IMR-90 (cell line): ENCODE data around the gene SPPL3. TPM values are rescaled to one million over a fixed set of nuclear protein-coding genes. Genes with fewer than 3 reads are reported as not detected.

Source experiments
- ATAC-seq: fragments of 200-7000 bp; cut with Tn5 transposase; 2 replicates; pipeline ENCODE4 v1.9.1; 2020; ENCODE audit warnings: low read depth, mild to moderate bottlenecking, moderate library complexity
- BruUV-seq: library from RNA; stranded (reverse); fragments of 400-500 nt; replicated peaks from 2 replicates; lab custom pipeline; 2021; lab: Mats Ljungman, UMichigan
- CTCF ChIA-PET: fragments of 300-600 bp; formaldehyde crosslinking; extraction: SDS; loops from one replicate; lab custom pipeline; 2021; ENCODE audit warnings: antibody characterized with exemption; lab: Yijun Ruan, JAX
- POLR2A ChIA-PET: fragments of 300-600 bp; sonication (Branson Sonifier 250); formaldehyde crosslinking; loops from one replicate; lab custom pipeline; 2022; ENCODE audit warnings: antibody characterized with exemption; ENCODE audit not compliant: unreplicated experiment; lab: Charles Lee
- DNase-seq: peaks from one replicate; pipeline ENCODE4 v3.0.0; 2013
- H2AFZ ChIP-seq: replicated peaks from 2 replicates; pipeline ENCODE3; 2013; ENCODE audit warnings: low read length, mild to moderate bottlenecking; ENCODE audit not compliant: poor library complexity
- H2AK5ac ChIP-seq: 2 replicates; pipeline ENCODE4 v1.6.1; 2013; ENCODE audit warnings: low read depth, low read length, inconsistent platforms
- H2AK9ac ChIP-seq: replicated peaks from 2 replicates; pipeline ENCODE3; 2013; ENCODE audit warnings: mild to moderate bottlenecking, low read depth, low read length, moderate library complexity; ENCODE audit not compliant: poor library complexity
- H2BK120ac ChIP-seq: 2 replicates; pipeline ENCODE4 v1.6.1; 2013; ENCODE audit warnings: low read depth, low read length, inconsistent platforms
- H2BK15ac ChIP-seq: 3 replicates; pipeline ENCODE4 v1.6.1; 2013; ENCODE audit warnings: low read depth, low read length, inconsistent platforms
- H2BK20ac ChIP-seq: 2 replicates; pipeline ENCODE4 v1.6.1; 2013; ENCODE audit warnings: low read depth, mild to moderate bottlenecking, inconsistent platforms, low read length, moderate library complexity
- H2BK5ac ChIP-seq: 2 replicates; pipeline ENCODE4 v1.6.1; 2013; ENCODE audit warnings: mild to moderate bottlenecking, low read depth, low read length, inconsistent platforms; ENCODE audit not compliant: poor library complexity, severe bottlenecking
- H3K14ac ChIP-seq: replicated peaks from 2 replicates; pipeline ENCODE4 v1.6.1; 2013; ENCODE audit warnings: low read depth, low read length, inconsistent platforms
- H3K18ac ChIP-seq: 2 replicates; pipeline ENCODE4 v1.6.1; 2013; ENCODE audit warnings: low read depth, low read length, control low read depth
- H3K23ac ChIP-seq: 2 replicates; pipeline ENCODE4 v1.6.1; 2013; ENCODE audit warnings: low read depth, low read length, inconsistent platforms
- H3K27ac ChIP-seq: 2 replicates; pipeline ENCODE4 v1.5.1; 2013; ENCODE audit warnings: mild to moderate bottlenecking, control low read depth, low read length; ENCODE audit not compliant: insufficient read depth
- H3K27me3 ChIP-seq: 2 replicates; pipeline ENCODE4 v1.6.1; 2013; ENCODE audit warnings: low read length; ENCODE audit not compliant: control insufficient read depth, insufficient read depth
- H3K36me3 ChIP-seq: 2 replicates; pipeline ENCODE4 v1.6.1; 2013; ENCODE audit warnings: low read length, mixed read lengths; ENCODE audit not compliant: control insufficient read depth, insufficient read depth
- H3K4ac ChIP-seq: 2 replicates; pipeline ENCODE4 v1.6.1; 2013; ENCODE audit warnings: low read depth, low read length, inconsistent platforms
- H3K4me1 ChIP-seq: 2 replicates; pipeline ENCODE4 v1.6.1; 2013; ENCODE audit warnings: low read length, mixed read lengths; ENCODE audit not compliant: control insufficient read depth, insufficient read depth
- H3K4me2 ChIP-seq: 2 replicates; pipeline ENCODE4 v1.6.1; 2013; ENCODE audit warnings: low read depth, mild to moderate bottlenecking, control low read depth, low read length, moderate library complexity
- H3K4me3 ChIP-seq: 2 replicates; pipeline ENCODE4 v1.5.1; 2013; ENCODE audit warnings: low read depth, mild to moderate bottlenecking, control low read depth, low read length, moderate library complexity; ENCODE audit not compliant: insufficient read depth
- H3K56ac ChIP-seq: 2 replicates; pipeline ENCODE4 v1.6.1; 2013; ENCODE audit warnings: low read length, inconsistent platforms; ENCODE audit not compliant: insufficient read depth; ENCODE audit errors: extremely low read depth
- H3K79me1 ChIP-seq, 2 experiments: 2 replicates each; pipeline ENCODE4 v1.6.1; 2013; ENCODE audit warnings: low read length in 2 of 2, inconsistent platforms in 1 of 2, low read depth in 1 of 2
- H3K9ac ChIP-seq: 2 replicates; pipeline ENCODE4 v1.6.1; 2013; ENCODE audit warnings: low read depth, low read length, control low read depth
- H3K9me1 ChIP-seq: 2 replicates; pipeline ENCODE4 v1.6.1; 2013; ENCODE audit warnings: low read length, inconsistent platforms; ENCODE audit not compliant: insufficient read depth
- H3K9me3 ChIP-seq: 2 replicates; pipeline ENCODE4 v1.6.1; 2013; ENCODE audit warnings: low read length; ENCODE audit not compliant: control insufficient read depth, insufficient read depth
- H4K20me1 ChIP-seq: 2 replicates; pipeline ENCODE4 v1.6.1; 2013; ENCODE audit warnings: low read length, inconsistent platforms; ENCODE audit not compliant: insufficient read depth
- H4K5ac ChIP-seq: 2 replicates; pipeline ENCODE4 v1.6.1; 2013; ENCODE audit warnings: mild to moderate bottlenecking, low read depth, low read length, control low read depth
- H4K8ac ChIP-seq, 2 experiments: 2 replicates each; pipeline ENCODE4 v1.6.1; 2013; ENCODE audit warnings: low read depth in 2 of 2, low read length in 2 of 2, control low read depth in 1 of 2, inconsistent platforms in 1 of 2
- H4K91ac ChIP-seq: 2 replicates; pipeline ENCODE4 v1.6.1; 2013; ENCODE audit warnings: low read depth, low read length, inconsistent platforms; ENCODE audit not compliant: insufficient read depth
- BHLHE40 ChIP-seq: fragments of 150-350 bp; IDR thresholded peaks from 2 replicates; pipeline ENCODE4 v1.6.1; 2016; ENCODE audit warnings: mild to moderate bottlenecking, low read depth, low read length
- MAZ ChIP-seq: IDR thresholded peaks from 2 replicates; pipeline ENCODE4 v1.6.1; 2012; ENCODE audit warnings: low read depth, mild to moderate bottlenecking, low read length, improper control_type of control experiment, moderate library complexity, borderline replicate concordance
- NFE2L2 ChIP-seq: fragments of 150-350 bp; IDR thresholded peaks from 2 replicates; pipeline ENCODE4 v1.6.1; 2016; ENCODE audit warnings: low read depth, mild to moderate bottlenecking, low read length
- RAD21 ChIP-seq: IDR thresholded peaks from 2 replicates; pipeline ENCODE4 v1.6.1; 2012; ENCODE audit warnings: low read length, improper control_type of control experiment
- RFX5 ChIP-seq: IDR thresholded peaks from 2 replicates; pipeline ENCODE4 v1.8.0; 2012; ENCODE audit warnings: low read depth, mild to moderate bottlenecking, low read length, moderate library complexity
- SMC3 ChIP-seq: fragments of 150-350 bp; IDR thresholded peaks from 2 replicates; pipeline ENCODE4 v1.6.1; 2016; ENCODE audit warnings: low read depth, mild to moderate bottlenecking, antibody characterized with exemption, low read length, moderate library complexity
- WGBS, 2 experiments: methylation state at CpG; one replicate each; pipeline versions ENCODE4 v1.1.5 to v1.1.7; 2013; ENCODE audit warnings: missing lambda C conversion rate in 2 of 2; ENCODE audit not compliant: insufficient read length in 1 of 2; ENCODE audit errors: extremely low coverage in 2 of 2; 5-methylcytosine and 5-hydroxymethylcytosine counted together
- dilution Hi-C: fragments of 300-500 bp; cut with HindIII; formaldehyde crosslinking; loops from one replicate; pipeline ENCODE4 v1.14.3; 2018; ENCODE audit warnings: low sequenced_read_pairs; ENCODE audit not compliant: unreplicated experiment
- in situ Hi-C: fragments of 300-500 bp; cut with MboI; formaldehyde crosslinking; loops from 3 replicates; pipeline ENCODE4 v1.14.3; 2019; ENCODE audit warnings: low sequenced_read_pairs, inconsistent platforms, mixed read lengths
- intact Hi-C: fragments of 100-400 bp; cut with micrococcal nuclease; formaldehyde crosslinking; loops from 2 replicates; pipeline ENCODE4 v1.10.0; 2022
- polyA plus RNA-seq, 3 experiments: library from polyadenylated mRNA; depleted of rRNA; stranded (reverse); fragments of >200 nt; gene quantifications; 2 replicates each; pipeline ENCODE4 v1.2.3, GENCODE V29; 2012; ENCODE audit warnings: low replicate concordance in 1 of 3
- total RNA-seq: library from RNA; depleted of rRNA; stranded (reverse); fragments of >200 nt; gene quantifications from 2 replicates; pipeline ENCODE4 v1.2.3, GENCODE V29; 2012
- TF ChIP-seq, protein P1 (sequence below): fragments of 150-350 bp; IDR thresholded peaks from 2 replicates; pipeline ENCODE4 v1.6.1; 2017; ENCODE audit warnings: mild to moderate bottlenecking, antibody characterized with exemption, low read length, low read depth
- TF ChIP-seq, protein P2 (sequence below): fragments of 150-350 bp; IDR thresholded peaks from 2 replicates; pipeline ENCODE4 v1.6.1; 2016; ENCODE audit warnings: low read depth, mild to moderate bottlenecking, low read length, moderate library complexity, borderline replicate concordance

Gene SPPL3
- total and polyA plus RNA-seq, 2 of the 4 experiments (the other 2 are of a cell fraction) = 1.6 to 18.0 TPM

DNA sequence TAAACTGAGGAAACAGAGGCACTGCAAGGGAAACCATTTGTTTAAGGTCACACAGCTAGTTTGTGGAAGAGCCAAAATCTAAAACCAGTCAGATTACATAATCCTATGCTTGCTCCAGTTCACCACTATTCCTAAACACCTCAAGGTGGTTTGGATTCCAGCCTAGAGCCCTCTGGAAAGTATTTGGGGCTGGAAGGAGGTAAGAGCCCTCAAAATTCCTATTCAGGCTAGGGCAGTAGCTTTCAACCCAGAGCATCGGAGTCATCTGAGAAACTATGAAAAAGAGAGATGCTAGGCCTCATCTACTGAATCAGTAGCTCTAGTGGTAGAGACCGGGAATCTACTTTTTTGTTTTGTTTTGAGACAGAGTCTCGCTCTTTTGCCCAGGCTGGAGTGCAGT lies 16.0 kb upstream of the SPPL3 start:
- no peak overlapping the region for H2BK15ac ChIP-seq
- no peak overlapping the region for H3K9ac ChIP-seq
- in situ Hi-C loops = no loop called here
- no peak for TF ChIP-seq SMC3
- TF ChIP-seq BHLHE40 = no peak
- TF ChIP-seq MAZ = no peak
- no peak for TF ChIP-seq RFX5
- no peak for TF ChIP-seq RAD21
- TF ChIP-seq, protein P1, sequence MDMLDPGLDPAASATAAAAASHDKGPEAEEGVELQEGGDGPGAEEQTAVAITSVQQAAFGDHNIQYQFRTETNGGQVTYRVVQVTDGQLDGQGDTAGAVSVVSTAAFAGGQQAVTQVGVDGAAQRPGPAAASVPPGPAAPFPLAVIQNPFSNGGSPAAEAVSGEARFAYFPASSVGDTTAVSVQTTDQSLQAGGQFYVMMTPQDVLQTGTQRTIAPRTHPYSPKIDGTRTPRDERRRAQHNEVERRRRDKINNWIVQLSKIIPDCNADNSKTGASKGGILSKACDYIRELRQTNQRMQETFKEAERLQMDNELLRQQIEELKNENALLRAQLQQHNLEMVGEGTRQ = no peak
- no peak for TF ChIP-seq NFE2L2
- TF ChIP-seq, protein P2, sequence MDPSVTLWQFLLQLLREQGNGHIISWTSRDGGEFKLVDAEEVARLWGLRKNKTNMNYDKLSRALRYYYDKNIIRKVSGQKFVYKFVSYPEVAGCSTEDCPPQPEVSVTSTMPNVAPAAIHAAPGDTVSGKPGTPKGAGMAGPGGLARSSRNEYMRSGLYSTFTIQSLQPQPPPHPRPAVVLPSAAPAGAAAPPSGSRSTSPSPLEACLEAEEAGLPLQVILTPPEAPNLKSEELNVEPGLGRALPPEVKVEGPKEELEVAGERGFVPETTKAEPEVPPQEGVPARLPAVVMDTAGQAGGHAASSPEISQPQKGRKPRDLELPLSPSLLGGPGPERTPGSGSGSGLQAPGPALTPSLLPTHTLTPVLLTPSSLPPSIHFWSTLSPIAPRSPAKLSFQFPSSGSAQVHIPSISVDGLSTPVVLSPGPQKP = no peak
- no peak overlapping the region for H4K5ac ChIP-seq
- no peaks in the 10 kb centered on the region for H3K4me1 ChIP-seq
- H3K27ac ChIP-seq = no peak overlapping the region
- no peak overlapping the region for H2BK120ac ChIP-seq
- no peak overlapping the region for H2BK20ac ChIP-seq
- no peaks in the 10 kb centered on the region for H4K20me1 ChIP-seq
- no peak overlapping the region for H2AK5ac ChIP-seq
- no peak overlapping the region for H2AK9ac ChIP-seq
- H3K23ac ChIP-seq = no peak overlapping the region
- ATAC-seq (no peak), DNase-seq (no peak)
- H3K79me1 ChIP-seq = no peaks in the 10 kb centered on the region
- no peak overlapping the region for H4K91ac ChIP-seq
- ChIA-PET POLR2A (no interaction called here), CTCF (no interaction called here)
- H3K4me2 ChIP-seq = no peak overlapping the region
- H3K4me3 ChIP-seq = no peak overlapping the region
- no peak overlapping the region for H2AFZ ChIP-seq
- H3K4ac ChIP-seq = no peak overlapping the region
- H3K14ac ChIP-seq = no peak overlapping the region
- H3K9me1 ChIP-seq = no peaks in the 10 kb centered on the region
- 86% methylated on average over 1 of the region's 3 CpGs; no CpG with 5 or more reads in 1 of the 2 experiments for WGBS, 2 experiments
- no peak overlapping the region for H2BK5ac ChIP-seq
- BruUV-seq = no TSS peak
- H3K27me3 ChIP-seq = no peaks in the 10 kb centered on the region; the same call in 1 of the 2 replicates
- peaks cover 10% of the 10 kb centered on the region for H3K9me3 ChIP-seq
- H3K18ac ChIP-seq = no peak overlapping the region
- H3K36me3 ChIP-seq = no peaks in the 10 kb centered on the region
- H4K8ac ChIP-seq = no peak overlapping the region
- intact Hi-C loops = no loop called here
- H3K56ac ChIP-seq = no peak overlapping the region
- dilution Hi-C loops = no loop called here
